Measurements from ENCODE around the gene FREY1.

Gene FREY1

DNA sequence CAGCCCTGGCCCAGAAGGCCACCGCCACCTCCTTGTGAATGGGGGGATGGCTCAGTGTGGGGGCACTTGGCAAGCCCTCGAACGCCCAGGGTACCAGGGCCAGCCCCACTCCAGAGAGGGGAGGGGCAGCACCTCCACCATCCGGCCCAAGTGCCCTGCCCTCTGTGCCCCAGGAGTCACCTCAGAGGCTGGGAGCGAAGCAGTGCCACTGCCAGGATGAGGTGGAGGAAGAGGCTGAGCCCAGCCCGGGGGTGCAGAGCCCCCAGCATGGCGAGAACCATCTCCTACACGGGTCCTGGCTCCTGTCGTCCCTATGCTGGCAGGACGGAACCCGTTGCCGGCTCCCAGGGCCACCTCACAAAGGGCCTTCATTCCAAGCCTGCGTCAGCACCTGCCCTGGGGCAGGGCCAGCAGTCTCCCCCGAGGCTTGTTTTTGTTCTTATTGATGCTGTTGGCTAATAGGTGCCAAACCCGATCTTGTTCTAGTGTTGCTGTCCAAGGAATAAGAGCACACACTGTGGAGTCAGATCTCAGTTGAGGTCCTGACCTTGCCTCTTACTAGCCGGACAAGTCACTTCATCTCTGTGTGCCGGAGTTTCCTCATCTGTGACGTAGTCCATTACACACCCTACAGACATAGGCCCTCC lies at the start of gene FREY1:
Gene FREY1 (minus strand): TSS at position 307 of the 647 bp plus-strand sequence. CDS start 26 bp downstream, at position 281.
- no peak for DNase-seq

DNA sequence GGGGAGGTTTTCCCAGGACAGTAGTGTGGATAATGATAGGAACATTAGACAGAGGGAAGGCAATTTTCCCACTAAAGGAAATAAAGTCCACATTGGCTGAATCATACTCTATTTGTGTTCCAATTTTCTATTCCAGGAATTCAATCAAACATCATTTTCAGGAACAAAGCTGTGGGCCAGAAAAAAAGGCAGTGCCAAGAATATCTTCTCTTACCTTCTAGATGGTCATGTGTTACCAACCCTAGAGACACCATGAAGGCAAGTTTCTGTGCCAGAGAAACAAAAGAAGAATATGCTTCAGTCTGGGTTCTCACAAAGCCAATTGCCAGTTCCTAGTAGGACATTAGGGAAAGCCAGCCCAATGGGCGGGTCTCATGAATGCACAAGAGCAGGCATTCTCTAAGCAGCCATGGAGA lies 42.9 kb upstream of the FREY1 start:
- no peak for DNase-seq

DNA sequence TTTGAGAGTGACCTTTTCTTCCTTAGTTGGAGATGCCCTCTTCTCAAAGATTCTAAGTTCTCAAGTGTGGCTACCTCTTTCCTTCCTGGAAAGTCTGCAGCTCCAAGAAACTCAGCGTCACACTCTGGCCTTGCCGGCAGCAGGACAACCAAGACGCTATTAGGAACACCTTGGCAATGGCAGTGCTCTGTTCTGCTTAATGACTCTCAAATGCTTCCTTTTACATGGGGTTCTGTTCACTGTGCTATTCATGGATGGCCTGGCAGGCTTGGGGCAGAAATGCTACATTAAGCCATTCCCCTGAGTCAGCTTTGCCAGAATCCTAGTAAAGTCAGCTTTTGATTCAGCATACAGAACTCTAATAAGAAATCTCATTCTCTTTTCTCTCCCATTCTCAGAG lies 41.3 kb upstream of the FREY1 start:
- no peak for DNase-seq

DNA sequence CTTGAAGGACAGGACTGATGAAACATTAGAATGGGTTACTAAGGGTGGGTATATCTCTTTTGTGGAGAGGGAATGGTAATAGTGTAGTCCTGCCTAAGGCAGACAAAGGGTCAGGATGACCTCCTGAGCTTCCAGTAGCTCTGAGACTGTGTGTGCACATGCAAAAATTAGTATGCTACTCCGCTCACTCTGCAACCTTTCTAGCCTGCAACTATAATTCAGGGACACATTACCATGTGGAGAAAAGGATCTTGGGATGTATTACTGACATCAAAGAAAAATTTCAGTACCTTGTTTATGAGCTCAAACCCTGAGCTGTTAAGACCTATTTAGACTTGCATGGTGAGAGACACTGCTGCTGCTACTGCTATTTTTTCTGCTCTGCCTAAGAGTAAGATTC lies 40.8 kb upstream of the FREY1 start:
- no peak for DNase-seq

- DNase-seq: no peak
Measured at GRCh38 chr11:45945397-45945999, 38.4 kb upstream of the FREY1 start.

DNA sequence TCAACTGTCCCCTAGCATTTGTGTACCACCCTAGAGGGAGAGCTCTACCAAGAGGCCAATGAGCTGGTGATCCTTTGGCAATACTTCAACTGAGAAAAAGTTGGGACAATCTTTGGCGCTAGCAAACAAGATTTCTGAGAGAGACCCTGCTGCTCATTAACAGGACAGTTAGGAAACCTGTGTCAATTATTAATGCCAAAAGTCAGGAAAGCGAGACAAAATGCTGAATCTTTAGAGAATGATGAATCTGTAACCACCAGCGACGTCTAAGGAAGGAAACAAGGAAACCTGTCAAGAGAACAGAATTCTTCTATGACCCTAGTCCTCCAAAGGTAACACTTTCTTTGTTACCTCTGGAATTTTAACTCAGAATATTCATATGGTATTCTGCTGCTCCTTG lies 35.3 kb upstream of the FREY1 start:
- DNase-seq: no peak

DNA sequence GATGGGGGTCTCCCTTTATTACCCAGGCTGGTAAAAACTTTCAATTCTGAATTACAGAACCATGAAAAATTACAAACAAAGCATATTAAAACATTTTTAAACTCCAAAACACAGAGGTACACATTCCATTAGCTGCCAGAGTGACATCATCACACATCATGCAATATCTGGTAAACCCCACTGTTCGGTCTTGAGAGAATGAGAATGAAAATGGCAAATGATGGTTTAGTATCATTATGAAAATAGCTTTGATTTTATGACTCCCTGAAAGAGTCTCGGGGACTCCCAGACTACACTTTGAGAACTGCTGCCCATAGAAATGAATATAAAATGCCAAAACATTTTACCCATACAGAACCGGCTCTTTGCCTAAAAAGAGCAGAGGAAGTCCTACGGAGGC lies 34.2 kb upstream of the FREY1 start:
- DNase-seq: no peak

GRCh38 chr11:45939836-45940235 lies 32.8 kb upstream of the FREY1 start:
- DNase-seq: no peak

GRCh38 chr11:45937916-45938315 lies 30.8 kb upstream of the FREY1 start:
- no peak for DNase-seq

GRCh38 chr11:45936511-45937054 lies 29.5 kb upstream of the FREY1 start:
- DNase-seq: no peak

DNA sequence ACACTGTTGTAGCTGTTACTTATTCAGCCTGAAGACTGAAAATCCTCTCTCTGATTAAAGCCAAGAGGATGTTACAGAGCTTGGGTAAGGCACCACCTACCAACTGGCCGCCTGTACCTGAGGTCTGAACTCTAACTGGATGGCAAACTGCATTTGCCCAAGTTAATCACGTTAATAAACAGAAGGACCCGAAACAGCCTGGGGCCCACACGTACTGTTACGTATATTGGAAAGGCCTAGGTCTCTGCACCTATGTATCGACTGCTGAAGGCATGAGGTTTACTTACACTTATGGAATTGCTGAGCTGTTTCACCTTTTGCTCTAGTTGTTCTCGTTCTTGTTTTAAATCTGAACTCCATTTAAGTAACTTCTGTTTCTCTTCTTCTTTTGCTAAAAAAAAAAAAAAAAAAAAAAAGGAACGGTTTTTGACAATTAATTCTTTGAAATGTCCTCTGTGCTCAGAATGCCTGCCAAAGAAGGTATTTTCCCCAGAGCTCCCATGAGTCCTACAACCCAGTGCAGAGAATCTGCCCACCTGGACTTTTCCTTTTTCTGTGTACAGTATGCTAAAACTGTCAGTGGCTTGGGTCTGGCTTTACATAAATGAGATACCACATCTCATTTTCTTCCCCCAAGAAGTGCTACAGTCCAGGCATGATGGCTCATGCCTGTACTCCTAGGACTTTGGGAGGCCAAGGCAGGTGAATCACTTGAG lies 28.4 kb upstream of the FREY1 start:
- no peak for DNase-seq

DNA sequence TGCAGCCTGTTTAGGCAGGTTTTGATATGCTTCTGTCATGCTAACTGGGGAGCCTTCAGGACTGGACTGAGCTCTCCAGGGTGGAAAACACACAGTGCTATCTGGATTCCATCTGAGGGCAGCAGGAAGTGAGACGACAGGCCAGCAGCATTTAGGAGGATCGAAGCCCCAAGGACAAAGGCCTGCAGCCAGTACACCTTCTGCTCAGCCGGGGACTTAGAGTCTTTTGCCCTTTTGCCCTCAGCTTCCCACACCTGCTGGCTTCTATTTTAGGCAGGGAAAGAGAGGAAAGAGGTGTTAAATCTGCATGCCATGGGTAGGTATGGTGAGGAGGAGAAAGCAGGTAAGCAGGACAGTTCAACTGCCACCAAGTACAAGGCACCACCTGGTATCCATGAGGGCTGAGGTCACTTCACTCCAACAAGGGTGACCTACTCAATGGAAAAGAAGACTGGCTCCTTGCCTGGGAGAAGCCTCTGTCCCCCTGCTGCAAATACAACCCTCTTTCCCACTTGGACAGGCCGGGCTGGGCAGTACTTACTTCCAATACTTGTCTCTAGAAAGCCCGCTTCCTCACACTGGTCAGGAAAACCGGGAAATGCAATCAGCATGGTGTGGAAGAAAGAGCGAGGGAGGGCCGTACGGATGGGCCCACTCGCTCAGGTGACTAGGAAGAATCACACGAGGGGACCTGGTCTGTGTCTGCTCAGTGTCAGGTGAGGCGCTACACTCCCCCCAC lies 27.7 kb upstream of the FREY1 start:
- no peak for DNase-seq

DNA sequence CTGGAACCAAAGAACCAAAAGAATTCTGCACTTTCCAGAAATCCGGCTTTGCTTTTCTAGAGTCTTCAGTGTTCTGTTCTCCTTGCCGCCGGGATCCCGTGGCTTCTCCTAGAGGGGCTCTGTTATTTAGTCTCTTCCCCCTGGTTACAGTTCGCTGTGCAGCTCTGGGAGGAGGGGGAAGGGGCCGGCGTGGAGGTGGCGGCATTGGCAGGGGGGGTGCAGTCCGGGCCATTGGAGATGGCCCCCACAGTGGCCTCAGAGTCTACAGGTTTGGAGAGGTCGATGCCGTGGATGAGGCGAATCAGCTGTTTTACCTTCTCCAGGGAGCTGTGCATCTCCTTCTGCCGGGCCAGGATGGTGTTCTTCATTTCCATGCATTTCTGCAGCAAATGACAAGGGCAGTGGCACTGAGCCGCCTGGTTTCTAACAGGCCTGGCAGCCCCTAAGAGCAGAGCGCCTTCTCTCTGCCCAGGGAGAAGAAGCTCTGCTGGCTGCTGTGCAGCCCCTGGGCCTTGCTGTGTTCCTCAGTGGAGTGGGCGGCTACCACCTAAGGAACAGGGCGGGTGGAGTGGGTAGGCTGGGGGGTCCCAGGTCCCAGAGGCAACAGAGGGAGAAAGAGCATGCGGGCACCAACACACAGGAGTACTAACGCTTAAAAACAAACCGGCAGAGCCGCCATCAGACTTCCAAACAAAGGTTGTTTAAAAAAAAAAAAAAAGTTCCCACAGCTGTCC lies 26.9 kb upstream of the FREY1 start:
- DNase-seq: no peak

DNA sequence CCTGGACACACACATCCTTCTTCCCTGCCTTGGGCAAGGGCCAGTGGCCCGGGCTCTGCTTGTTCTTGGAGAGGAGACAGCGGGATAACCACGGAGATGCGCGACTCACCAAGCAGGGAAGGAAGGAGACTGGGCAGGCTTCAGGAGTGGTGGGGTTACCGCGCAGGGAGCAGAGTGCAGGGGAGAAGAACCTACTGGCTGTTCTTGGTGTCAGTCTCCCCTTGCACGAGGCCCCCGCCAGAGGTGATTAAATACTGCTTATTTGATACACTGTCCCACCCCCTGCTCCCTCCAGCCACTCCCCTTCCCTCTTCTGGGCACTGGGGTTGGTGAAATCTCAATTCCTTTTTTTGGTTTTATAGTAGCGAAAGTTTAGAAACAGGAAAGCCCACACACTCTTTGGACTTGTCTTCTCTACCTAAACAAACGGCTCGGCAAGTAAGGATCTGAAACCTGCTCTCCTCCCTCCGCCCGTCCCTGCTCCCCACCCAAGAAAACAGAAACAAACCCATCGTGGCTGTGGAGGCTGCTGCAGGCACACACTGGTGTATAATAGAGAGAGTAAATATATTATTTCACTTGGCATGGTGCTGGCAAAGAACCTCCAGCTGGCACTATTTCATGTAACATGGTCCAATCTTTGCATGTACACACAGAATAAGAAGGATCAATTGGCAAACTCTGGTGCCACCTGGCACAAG lies 26.2 kb upstream of the FREY1 start:
- no peak for DNase-seq

GRCh38 chr11:45932217-45932616 lies 25.1 kb upstream of the FREY1 start:
- DNase-seq: no peak

GRCh38 chr11:45931739-45932138 lies 24.7 kb upstream of the FREY1 start:
- no peak for DNase-seq

DNA sequence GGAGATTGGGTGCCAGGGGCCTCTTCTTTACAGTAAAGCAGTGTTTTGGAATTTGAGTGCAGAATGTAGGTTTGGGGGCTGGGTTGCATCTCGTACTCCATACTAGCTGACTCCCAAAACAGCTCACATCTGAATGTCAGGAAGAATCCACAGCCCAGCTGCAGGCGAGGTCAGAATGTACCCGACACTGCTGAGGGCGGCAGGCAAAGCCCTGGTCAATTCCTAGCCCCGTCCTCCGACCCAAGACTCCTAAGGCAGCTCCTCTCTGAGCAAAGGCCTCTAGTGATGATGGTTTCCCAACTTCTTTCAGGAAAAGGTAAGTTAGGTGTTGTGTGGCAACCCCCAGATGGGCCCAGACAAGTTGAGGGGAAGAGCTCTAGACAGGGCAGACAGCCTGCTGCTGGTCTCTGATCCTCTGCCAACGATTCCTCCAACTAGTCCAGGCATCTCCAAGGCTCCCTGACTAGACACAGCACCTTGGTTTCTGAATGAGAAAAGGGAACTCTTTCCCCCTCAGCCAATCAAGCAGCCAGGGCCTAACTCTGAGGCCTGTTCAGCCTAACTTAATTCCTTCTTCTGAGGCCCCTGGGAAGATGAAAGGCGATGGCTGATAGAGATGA lies 24.0 kb upstream of the FREY1 start:
- no peak for DNase-seq

DNA sequence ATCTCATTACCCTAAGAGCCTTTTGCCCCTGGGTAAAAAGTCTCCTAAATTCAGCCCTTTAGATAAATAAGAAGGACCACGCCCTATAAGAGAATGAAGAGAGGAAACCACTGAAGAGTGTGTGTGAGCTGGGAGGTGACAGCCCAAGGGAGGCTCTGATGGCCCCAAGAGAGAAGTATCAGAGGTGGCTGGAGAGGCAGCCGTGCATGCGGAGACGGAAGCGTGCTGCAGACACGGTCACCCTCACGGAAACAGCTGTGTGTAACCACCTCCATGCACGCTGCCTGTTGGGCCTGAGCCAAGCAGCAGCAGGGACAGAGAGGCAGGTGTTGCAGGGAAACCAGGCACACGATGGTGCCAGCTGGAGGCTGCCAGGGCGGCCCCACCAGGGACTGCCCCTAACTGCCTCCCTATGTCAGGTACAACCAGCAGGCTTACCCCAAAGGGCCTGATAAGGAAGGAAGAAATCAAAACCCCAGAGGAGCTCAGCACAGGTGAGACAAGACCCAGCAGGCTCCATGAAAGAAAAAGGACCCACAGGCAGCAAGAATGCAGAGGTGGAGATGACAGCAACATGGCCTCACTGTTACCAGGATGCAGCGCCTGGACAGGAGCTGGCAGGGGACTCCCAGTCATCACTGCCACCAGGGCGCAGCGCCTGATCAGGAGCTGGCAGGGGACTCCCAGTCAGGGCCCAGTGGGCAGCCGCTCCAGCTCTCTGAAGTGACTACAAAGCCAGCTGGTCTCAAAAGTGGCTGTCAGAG lies 23.1 kb upstream of the FREY1 start:
- DNase-seq: no peak

DNA sequence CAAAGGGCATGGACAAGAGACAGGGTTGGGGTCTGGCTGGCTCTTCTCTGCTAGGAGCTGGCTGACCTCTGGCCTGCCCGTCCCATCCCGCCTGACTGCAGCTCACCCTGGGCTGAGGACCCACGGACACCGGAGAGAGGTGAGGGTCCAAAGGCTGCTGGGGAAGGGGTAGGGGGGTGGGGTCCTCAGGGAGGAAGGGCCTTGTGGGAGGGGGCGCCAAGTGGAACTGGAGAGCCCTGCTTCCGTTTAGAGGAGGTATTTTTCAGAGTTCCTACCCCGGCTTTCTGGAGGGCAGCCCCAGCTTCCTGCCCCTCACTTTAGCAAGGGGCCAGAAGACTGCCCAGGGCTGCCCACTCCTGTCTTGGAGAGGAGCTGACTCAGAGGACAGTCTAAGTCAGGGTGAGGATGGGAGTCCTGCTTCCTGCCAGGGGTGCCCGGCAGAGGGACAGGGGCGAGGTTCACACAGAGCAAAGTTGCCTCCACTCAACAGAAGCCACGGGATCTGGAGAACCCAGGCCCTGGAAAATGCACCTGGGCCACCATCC lies 22.5 kb upstream of the FREY1 start:
- no peak for DNase-seq

- no peak for DNase-seq
Measured at GRCh38 chr11:45928535-45929215, 21.6 kb upstream of the FREY1 start.
